K562 (cell line): ENCODE results near the gene PTPRG. TPM values are rescaled to one million over a fixed set of nuclear protein-coding genes. Genes with fewer than 3 reads are reported as not detected.

Experiments used
- ATAC-seq: fragments of 200-7000 bp; cut with Tn5 transposase; 3 replicates; pipeline ENCODE4 v1.9.1; 2020; ENCODE audit warnings: moderate library complexity
- BruUV-seq: library from RNA; stranded (reverse); fragments of 400-500 nt; replicated peaks from 2 replicates; lab custom pipeline; 2021; lab: Mats Ljungman, UMichigan
- CTCF ChIA-PET: fragments of 300-600 bp; formaldehyde crosslinking; extraction: SDS; loops from one replicate; lab custom pipeline; 2021; ENCODE audit warnings: low intra/inter-chr PET ratio; lab: Yijun Ruan, JAX
- POLR2A ChIA-PET: fragments of 300-600, 350-650 bp; sonication (Branson Sonifier 250); formaldehyde crosslinking; extraction: SDS; loops from one replicate; lab custom pipeline; 2021; ENCODE audit warnings: antibody characterized with exemption, inconsistent platforms; lab: Yijun Ruan, JAX
- DNase-seq, 4 experiments: peaks; one replicate each; pipeline versions ENCODE4 v3.0.0 to v3.0.0-alpha.2; 2011 to 2018; ENCODE audit warnings: low spot score in 3 of 4, mixed read lengths in 3 of 4; ENCODE audit errors: extremely low read depth in 1 of 4
- FAIRE-seq: peaks from 2 replicates; lab custom pipeline; 2011; peaks lifted over from hg19 to GRCh38; lab: Jason Lieb, UNC
- H2AFZ ChIP-seq: 2 replicates; pipeline ENCODE4 v1.6.0; 2011; ENCODE audit warnings: low read depth, low read length, control low read depth, inconsistent platforms
- H3K27ac ChIP-seq: fragments of 200-600 bp; 3 replicates; pipeline ENCODE4 v1.8.0; 2011; ENCODE audit warnings: low read depth, mild to moderate bottlenecking, control low read depth, inconsistent platforms, low read length, moderate library complexity, mixed read lengths; ENCODE audit errors: extremely low read depth
- H3K27me3 ChIP-seq, 2 experiments: fragments of 300-600 bp in 1 of 2; 2 replicates in 1 of 2; 3 replicates in 1 of 2; pipeline versions ENCODE4 v1.6.0 to v1.8.0; 2011; ENCODE audit warnings: inconsistent platforms in 2 of 2, low read length in 2 of 2, mild to moderate bottlenecking in 1 of 2, mixed read lengths in 1 of 2, moderate library complexity in 1 of 2; ENCODE audit not compliant: control insufficient read depth in 2 of 2, insufficient read depth in 2 of 2
- H3K36me3 ChIP-seq: fragments of 300-600 bp; 3 replicates; pipeline ENCODE4 v1.8.0; 2011; ENCODE audit warnings: mild to moderate bottlenecking, low read length, inconsistent platforms; ENCODE audit not compliant: control insufficient read depth, insufficient read depth
- H3K4me1 ChIP-seq, 2 experiments: fragments of 200-600 bp in 1 of 2; replicated peaks in 1 of 2; 2 replicates in 1 of 2; 3 replicates in 1 of 2; pipeline versions ENCODE4 v1.5.1 to v1.8.0; 2011; ENCODE audit warnings: inconsistent platforms in 2 of 2, low read length in 2 of 2, mild to moderate bottlenecking in 1 of 2, mixed read lengths in 1 of 2, moderate library complexity in 1 of 2; ENCODE audit not compliant: control insufficient read depth in 2 of 2, insufficient read depth in 2 of 2
- H3K4me2 ChIP-seq: 2 replicates; pipeline ENCODE4 v1.6.1; 2011; ENCODE audit warnings: low read length, control low read depth, inconsistent platforms, mixed read lengths; ENCODE audit not compliant: insufficient read depth
- H3K4me3 ChIP-seq: fragments of 200-600 bp; sonication (generic), shearing (Covaris generic); 2 replicates; pipeline ENCODE4 v1.5.1; 2016; ENCODE audit warnings: control low read depth, inconsistent platforms
- H3K79me2 ChIP-seq: fragments of 200-600 bp; 3 replicates; pipeline ENCODE4 v1.8.0; 2011; ENCODE audit warnings: low read length, inconsistent platforms; ENCODE audit not compliant: control insufficient read depth, insufficient read depth
- H3K9ac ChIP-seq, 2 experiments: 2 replicates each; pipeline versions ENCODE4 v1.6.0 to v1.6.1; 2011; ENCODE audit warnings: low read depth in 2 of 2, low read length in 2 of 2, control low read depth in 1 of 2, inconsistent platforms in 1 of 2, mild to moderate bottlenecking in 1 of 2, mixed read lengths in 1 of 2; ENCODE audit not compliant: insufficient read depth in 1 of 2
- H3K9me1 ChIP-seq: one replicate; pipeline ENCODE4 v1.6.0; 2011; ENCODE audit warnings: inconsistent platforms, mild to moderate bottlenecking, low read length, moderate library complexity; ENCODE audit not compliant: control insufficient read depth, insufficient read depth
- H3K9me3 ChIP-seq: replicated peaks from 2 replicates; pipeline ENCODE4 v1.5.1; 2011; ENCODE audit warnings: low read depth, low read length, inconsistent platforms; ENCODE audit not compliant: control insufficient read depth, insufficient read depth
- H4K20me1 ChIP-seq: replicated peaks from 2 replicates; pipeline ENCODE4 v1.6.1; 2011; ENCODE audit warnings: low read length, inconsistent platforms, mixed read lengths; ENCODE audit not compliant: control insufficient read depth, insufficient read depth
- C11orf30 ChIP-seq: fragments of 450-650 bp; IDR thresholded peaks from 2 replicates; pipeline ENCODE4 v1.6.1; 2016; ENCODE audit warnings: low read depth, mild to moderate bottlenecking
- CREBBP ChIP-seq: IDR thresholded peaks from one replicate; pipeline ENCODE4 v1.6.1; 2012; ENCODE audit warnings: low read depth, mild to moderate bottlenecking, control low read depth, inconsistent platforms, low read length
- FOXP1 ChIP-seq: sonication (generic); formaldehyde crosslinking; IDR thresholded peaks from 2 replicates; pipeline ENCODE4 v1.8.0; 2022; ENCODE audit warnings: mild to moderate bottlenecking, missing genetic modification reagents
- HEY1 ChIP-seq: fragments of 250-450 bp; sonication (Bioruptor Pico); IDR thresholded peaks from 2 replicates; pipeline ENCODE4 v1.5.0; 2020; ENCODE audit warnings: mild to moderate bottlenecking, moderate library complexity, borderline replicate concordance
- JUN ChIP-seq, 2 experiments: sonication (generic) in 1 of 2; formaldehyde crosslinking in 1 of 2; IDR thresholded peaks; 2 replicates each; pipeline versions ENCODE4 v1.6.1 to v1.8.0; 2012 to 2022; ENCODE audit warnings: borderline replicate concordance in 2 of 2, mild to moderate bottlenecking in 2 of 2, improper control_type of control experiment in 1 of 2, low read depth in 1 of 2, low read length in 1 of 2, missing genetic modification reagents in 1 of 2
- MEF2D ChIP-seq: conservative IDR thresholded peaks from 2 replicates; pipeline ENCODE4 v1.6.1; 2016; ENCODE audit warnings: low read depth, missing genetic modification characterization, missing compliant biosample characterization
- MIER1 ChIP-seq: fragments of 450-650 bp; IDR thresholded peaks from 2 replicates; pipeline ENCODE4 v1.6.1; 2016; ENCODE audit warnings: antibody characterized with exemption, mild to moderate bottlenecking, low read depth
- MLX ChIP-seq, 2 experiments: fragments of 450-650 bp in 1 of 2; sonication (generic) in 1 of 2; formaldehyde crosslinking; conservative IDR thresholded peaks; 2 replicates each; pipeline versions ENCODE4 v1.4.0 to v1.8.1; 2020 to 2022; ENCODE audit warnings: mild to moderate bottlenecking in 1 of 2, missing genetic modification reagents in 1 of 2
- NFIC ChIP-seq: fragments of 450-650 bp; IDR thresholded peaks from 2 replicates; pipeline ENCODE4 v1.6.1; 2017; ENCODE audit warnings: mild to moderate bottlenecking, inconsistent platforms
- NFIX ChIP-seq: fragments of 250-450 bp; sonication (Bioruptor Pico); IDR thresholded peaks from 2 replicates; pipeline ENCODE4 v1.4.0; 2020; ENCODE audit warnings: low read depth, mild to moderate bottlenecking, moderate library complexity
- PHB ChIP-seq: fragments of 250-450 bp; sonication (Bioruptor Pico); IDR thresholded peaks from 2 replicates; pipeline ENCODE4 v1.5.0; 2021
- SRSF3 ChIP-seq: fragments of 200-400 bp; formaldehyde crosslinking; IDR thresholded peaks from 2 replicates; pipeline ENCODE4 v1.6.1; 2016; ENCODE audit warnings: mild to moderate bottlenecking, low read length, moderate library complexity; ENCODE audit not compliant: insufficient read depth
- ZBTB33 ChIP-seq: sonication (generic); formaldehyde crosslinking; IDR thresholded peaks from 2 replicates; pipeline ENCODE4 v1.8.1; 2023; ENCODE audit warnings: mild to moderate bottlenecking, missing genetic modification reagents
- ZEB2 ChIP-seq: fragments of 450-650 bp; IDR thresholded peaks from 2 replicates; pipeline ENCODE4 v1.6.1; 2016
- ZFP36 ChIP-seq: fragments of 150-350 bp; IDR thresholded peaks from 2 replicates; pipeline ENCODE4 v1.6.1; 2018; ENCODE audit warnings: low read length, low read depth; ENCODE audit not compliant: partially characterized antibody
- ZNF778 ChIP-seq: fragments of 450-650 bp; formaldehyde crosslinking; IDR thresholded peaks from 2 replicates; pipeline ENCODE4 v1.4.0; 2020; ENCODE audit warnings: mild to moderate bottlenecking, moderate library complexity
- WGBS: fragments of 100-300 bp; shearing (Covaris generic); methylation state at CpG from one replicate; pipeline ENCODE4 v1.1.6; 2016; ENCODE audit warnings: low coverage, mixed read lengths; ENCODE audit not compliant: insufficient coverage; ENCODE audit errors: missing lambda C conversion rate; 5-methylcytosine and 5-hydroxymethylcytosine counted together
- in situ Hi-C: fragments of 300-500 bp; cut with MboI; formaldehyde crosslinking; loops from 4 replicates; pipeline ENCODE4 v1.15.0; 2018; ENCODE audit warnings: inconsistent platforms, mixed read lengths
- intact Hi-C: fragments of 100-400 bp; cut with micrococcal nuclease; formaldehyde crosslinking; loops from 2 replicates; pipeline ENCODE4 v1.14.2; 2022
- polyA plus RNA-seq, 8 experiments: library from polyadenylated mRNA; depleted of rRNA in 4 of 8; stranded (reverse) in 5 of 8; unstranded in 3 of 8; fragments of >200 nt; fragmentation: Nextera tagmentation in 2 of 8; fragmentation: Illumina TruSeq in 1 of 8; extraction: Ambion mirVana in 2 of 8; extraction: Trizol in 1 of 8; gene quantifications; 2 replicates each; pipeline versions ENCODE4 v1.2.1 to v1.2.3, GENCODE V29; 2011 to 2014; ENCODE audit warnings: inconsistent platforms in 1 of 8, missing spikeins in 1 of 8
- total RNA-seq, 7 experiments: library from RNA; depleted of rRNA in 6 of 7; stranded (reverse); fragments of >200 nt in 6 of 7; fragmentation: Illumina TruSeq in 2 of 7; extraction: Trizol in 2 of 7; gene quantifications; 2 replicates each; pipeline versions ENCODE4 v1.2.1 to v1.2.3, GENCODE V29; 2011 to 2021; ENCODE audit warnings: low replicate concordance in 1 of 7

Gene PTPRG
- total and polyA plus RNA-seq, 9 of the 15 experiments (the other 6 are each of a cell fraction or from before 2014, with no cell fraction given), result 0.16 TPM; not detected in 8

- Histone ChIP-seq H3K9me3 (no peaks in the 10 kb centered on the region), H2AFZ (no peak overlapping the region), H3K36me3 (no peaks in the 10 kb centered on the region), H3K4me1 (no peaks in the 10 kb centered on the region), H3K4me2 (no peak overlapping the region), H3K4me3 (no peak overlapping the region), H4K20me1 (no peaks in the 10 kb centered on the region), H3K9ac (no peak overlapping the region), H3K27ac (no peak overlapping the region), H3K9me1 (no peaks in the 10 kb centered on the region), H3K79me2 (no peaks in the 10 kb centered on the region), H3K27me3 (no peaks in the 10 kb centered on the region)
- FAIRE-seq (no peak), DNase-seq (no peak), ATAC-seq (no peak)
- intact Hi-C loops (no loop called here), in situ Hi-C loops (no loop called here)
- 0% methylated on average over 1 of the region's 2 CpGs for whole genome bisulfite sequencing
- CTCF ChIA-PET, result no interaction called here
- TF ChIP-seq CREBBP (no peak), NFIX (CRISPR knock-in tag) (no peak), MIER1 (no peak), C11orf30 (no peak), JUN (IDR thresholded peaks at IDR 0.05; ENCODE audit: borderline replicate concordance, low read depth, low read length) (no peak), JUN (CRISPR knock-in tag; IDR thresholded peaks at IDR 0.05; ENCODE audit: borderline replicate concordance) (no peak), SRSF3 (no peak), HEY1 (no peak), ZFP36 (no peak), FOXP1 (CRISPR knock-in tag) (no peak), ZNF778 (CRISPR knock-in tag) (no peak), MEF2D (tag) (no peak), MLX (CRISPR knock-in tag; conservative IDR thresholded peaks at IDR 0.05) (no peak), ZEB2 (no peak), PHB (CRISPR knock-in tag) (no peak), NFIC (no peak), ZBTB33 (no peak)
- POLR2A ChIA-PET, result no interaction called here
- BruUV-seq, result no TSS peak
Observed at GRCh38 chr3:61697301-61697700, 135.9 kb downstream of the PTPRG start.
